Mesendoderm (in vitro differentiated cells): ENCODE data around the gene ADGRF3. TPM values are rescaled to one million over a fixed set of nuclear protein-coding genes. Genes with fewer than 3 reads are reported as not detected.

ENCODE experiments used
- DNase-seq: peaks from one replicate; pipeline ENCODE4 v3.0.0; 2013
- H2AK5ac ChIP-seq: 2 replicates; pipeline ENCODE4 v1.6.1; 2013; ENCODE audit warnings: low read length, inconsistent platforms
- H2BK120ac ChIP-seq: 2 replicates; pipeline ENCODE4 v1.6.1; 2013; ENCODE audit warnings: low read depth, mild to moderate bottlenecking, low read length, moderate library complexity, mixed read lengths
- H2BK15ac ChIP-seq: replicated peaks from 2 replicates; pipeline ENCODE4 v1.6.1; 2013; ENCODE audit warnings: low read depth, mild to moderate bottlenecking, moderate library complexity
- H2BK5ac ChIP-seq: 2 replicates; pipeline ENCODE4 v1.6.1; 2013; ENCODE audit warnings: low read length, inconsistent platforms
- H3K18ac ChIP-seq: 2 replicates; pipeline ENCODE4 v1.6.1; 2013; ENCODE audit warnings: mild to moderate bottlenecking, low read length, mixed read lengths
- H3K23ac ChIP-seq: one replicate; pipeline ENCODE4 v1.6.1; 2013; ENCODE audit warnings: low read length
- H3K27ac ChIP-seq: 2 replicates; pipeline ENCODE4 v1.5.1; 2013; ENCODE audit warnings: low read depth, mild to moderate bottlenecking, inconsistent platforms, low read length, moderate library complexity
- H3K27me3 ChIP-seq: 2 replicates; pipeline ENCODE4 v1.6.1; 2013; ENCODE audit warnings: low read length, control low read depth, mild to moderate bottlenecking, inconsistent platforms; ENCODE audit not compliant: insufficient read depth, poor library complexity
- H3K36me3 ChIP-seq: 2 replicates; pipeline ENCODE4 v1.6.1; 2013; ENCODE audit warnings: low read length, inconsistent platforms; ENCODE audit not compliant: control insufficient read depth, insufficient read depth
- H3K4ac ChIP-seq: one replicate; pipeline ENCODE4 v1.6.1; 2013; ENCODE audit warnings: low read depth, mild to moderate bottlenecking, low read length, moderate library complexity
- H3K4me1 ChIP-seq: 2 replicates; pipeline ENCODE4 v1.6.1; 2013; ENCODE audit warnings: low read depth, low read length, inconsistent platforms; ENCODE audit not compliant: control insufficient read depth
- H3K4me2 ChIP-seq: 2 replicates; pipeline ENCODE4 v1.6.1; 2013; ENCODE audit warnings: low read length
- H3K4me3 ChIP-seq: 2 replicates; pipeline ENCODE4 v1.5.1; 2013; ENCODE audit warnings: mild to moderate bottlenecking, low read length
- H3K56ac ChIP-seq: one replicate; pipeline ENCODE4 v1.6.1; 2013; ENCODE audit warnings: low read length
- H3K79me1 ChIP-seq: 2 replicates; pipeline ENCODE4 v1.6.1; 2013; ENCODE audit warnings: low read length, inconsistent platforms
- H3K79me2 ChIP-seq: 2 replicates; pipeline ENCODE4 v1.6.1; 2013; ENCODE audit warnings: mild to moderate bottlenecking, low read length; ENCODE audit not compliant: control insufficient read depth, insufficient read depth
- H3K9ac ChIP-seq: 2 replicates; pipeline ENCODE4 v1.6.1; 2013; ENCODE audit warnings: low read length, inconsistent platforms
- H4K5ac ChIP-seq: one replicate; pipeline ENCODE4 v1.6.1; 2013; ENCODE audit warnings: low read length
- H4K8ac ChIP-seq: one replicate; pipeline ENCODE4 v1.6.1; 2013; ENCODE audit warnings: low read depth, mild to moderate bottlenecking, control low read depth, low read length, moderate library complexity
- WGBS: extraction: QIAGEN DNeasy Blood & Tissue Kit; methylation state at CpG from one replicate; pipeline ENCODE4 v1.1.7; 2013; ENCODE audit warnings: low lambda C conversion rate, missing lambda C conversion rate; ENCODE audit not compliant: insufficient coverage; ENCODE audit errors: extremely low coverage; 5-methylcytosine and 5-hydroxymethylcytosine counted together
- polyA plus RNA-seq, 2 experiments: library from polyadenylated mRNA; stranded (reverse); fragments of 200-250 nt; gene quantifications; one replicate each; pipeline ENCODE4 v1.2.3, GENCODE V29; 2013

Gene ADGRF3, protein sequence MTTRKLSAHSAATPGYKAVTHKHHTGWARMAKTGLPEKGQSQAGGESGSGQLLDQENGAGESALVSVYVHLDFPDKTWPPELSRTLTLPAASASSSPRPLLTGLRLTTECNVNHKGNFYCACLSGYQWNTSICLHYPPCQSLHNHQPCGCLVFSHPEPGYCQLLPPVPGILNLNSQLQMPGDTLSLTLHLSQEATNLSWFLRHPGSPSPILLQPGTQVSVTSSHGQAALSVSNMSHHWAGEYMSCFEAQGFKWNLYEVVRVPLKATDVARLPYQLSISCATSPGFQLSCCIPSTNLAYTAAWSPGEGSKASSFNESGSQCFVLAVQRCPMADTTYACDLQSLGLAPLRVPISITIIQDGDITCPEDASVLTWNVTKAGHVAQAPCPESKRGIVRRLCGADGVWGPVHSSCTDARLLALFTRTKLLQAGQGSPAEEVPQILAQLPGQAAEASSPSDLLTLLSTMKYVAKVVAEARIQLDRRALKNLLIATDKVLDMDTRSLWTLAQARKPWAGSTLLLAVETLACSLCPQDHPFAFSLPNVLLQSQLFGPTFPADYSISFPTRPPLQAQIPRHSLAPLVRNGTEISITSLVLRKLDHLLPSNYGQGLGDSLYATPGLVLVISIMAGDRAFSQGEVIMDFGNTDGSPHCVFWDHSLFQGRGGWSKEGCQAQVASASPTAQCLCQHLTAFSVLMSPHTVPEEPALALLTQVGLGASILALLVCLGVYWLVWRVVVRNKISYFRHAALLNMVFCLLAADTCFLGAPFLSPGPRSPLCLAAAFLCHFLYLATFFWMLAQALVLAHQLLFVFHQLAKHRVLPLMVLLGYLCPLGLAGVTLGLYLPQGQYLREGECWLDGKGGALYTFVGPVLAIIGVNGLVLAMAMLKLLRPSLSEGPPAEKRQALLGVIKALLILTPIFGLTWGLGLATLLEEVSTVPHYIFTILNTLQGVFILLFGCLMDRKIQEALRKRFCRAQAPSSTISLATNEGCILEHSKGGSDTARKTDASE
- polyA plus RNA-seq (2013, experiment 1 of 2): 0.15 TPM
- polyA plus RNA-seq (2013, experiment 2 of 2): 0.15 TPM

DNA sequence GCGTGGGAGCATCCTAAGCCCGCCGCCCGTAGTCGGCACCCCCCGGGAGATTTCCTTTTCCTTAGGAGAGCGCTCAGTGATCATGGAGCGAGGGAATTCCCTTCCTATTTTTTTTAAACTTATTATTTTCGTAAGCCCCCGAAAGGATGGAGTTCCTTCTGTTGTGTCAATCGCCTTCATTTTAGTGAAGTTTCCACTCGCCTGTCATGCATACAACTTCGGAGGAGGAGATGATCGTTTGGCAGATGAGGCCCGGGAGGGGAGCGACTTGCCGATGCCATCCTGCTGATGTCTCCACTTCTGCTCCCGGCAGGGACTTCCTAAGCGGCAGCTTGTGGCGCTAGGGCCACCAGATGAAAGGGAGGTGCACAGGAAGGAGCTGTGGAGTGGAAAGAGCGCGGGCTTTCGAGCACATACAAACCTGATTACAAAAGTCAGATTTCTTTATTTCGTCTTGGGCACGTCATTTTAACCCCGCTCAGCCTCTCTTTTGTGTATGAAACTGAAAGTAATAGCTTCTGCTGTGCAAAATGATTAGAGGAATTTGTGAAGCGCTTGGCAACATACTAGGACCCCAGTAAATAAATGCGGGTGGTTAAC, at the start of gene ADGRF3:
Gene ADGRF3 (minus strand): TSS at position 336 of the 600 bp plus-strand sequence. CDS start 555 bp downstream, outside the sequence.
- Histone ChIP-seq H3K79me1 (peaks cover 7% of the 10 kb centered on the region), H3K27me3 (no peaks in the 10 kb centered on the region), H3K79me2 (peaks cover 35% of the 10 kb centered on the region), H2BK120ac (no peak within 1 kb of the TSS), H4K8ac (peak within 1 kb of the TSS; percentile 87), H2BK5ac (peak within 1 kb of the TSS; percentile 20), H3K27ac (peak within 1 kb of the TSS; percentile 93), H2BK15ac (no peak within 1 kb of the TSS), H3K9ac (peak within 1 kb of the TSS; percentile 90), H4K5ac (no peak within 1 kb of the TSS), H3K4me1 (no peaks in the 10 kb centered on the region), H2AK5ac (no peak within 1 kb of the TSS), H3K4me2 (peak within 1 kb of the TSS; percentile 15), H3K4me3 (peak within 1 kb of the TSS; percentile 95), H3K36me3 (no peaks in the 10 kb centered on the region), H3K56ac (peak within 1 kb of the TSS; percentile 94), H3K23ac (no peak within 1 kb of the TSS), H3K18ac (peak within 1 kb of the TSS; percentile 65), H3K4ac (no peak within 1 kb of the TSS)
- WGBS: no CpG with 5 or more reads among the region's 28 CpGs
- DNase-seq: peak; percentile 80

DNA sequence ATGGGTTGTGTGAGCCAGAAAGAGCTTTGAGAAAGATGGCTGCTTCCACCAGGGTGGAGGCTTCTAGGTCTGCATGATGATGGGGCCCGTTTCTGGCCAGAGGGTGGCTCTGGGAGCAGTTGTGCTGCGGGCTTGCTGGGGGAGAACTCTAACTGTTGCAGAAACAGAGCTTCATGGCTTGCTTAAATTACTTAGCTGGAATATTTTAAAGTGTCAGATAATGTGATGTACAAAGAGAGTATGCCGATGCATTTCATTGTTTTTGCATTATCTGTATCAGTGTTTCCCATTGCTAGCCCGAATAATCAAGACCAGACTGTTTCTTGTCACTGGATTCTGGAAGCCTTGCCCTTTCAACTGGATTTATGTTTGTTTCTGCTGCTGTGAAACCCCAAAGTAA, 48.8 kb upstream of the ADGRF3 start:
- WGBS: no CpG with 5 or more reads among the region's 4 CpGs
- H3K4me1 ChIP-seq: no peaks in the 10 kb centered on the region
- no peak overlapping the region for H3K9ac ChIP-seq
- H3K27me3 ChIP-seq: no peaks in the 10 kb centered on the region
- H3K23ac ChIP-seq: no peak overlapping the region
- H3K79me1 ChIP-seq: no peaks in the 10 kb centered on the region
- DNase-seq: no peak
- H3K27ac ChIP-seq: no peak overlapping the region
- no peak overlapping the region for H3K4me2 ChIP-seq
- no peak overlapping the region for H3K56ac ChIP-seq
- H4K8ac ChIP-seq: no peak overlapping the region
- no peak overlapping the region for H3K4me3 ChIP-seq
- no peak overlapping the region for H2AK5ac ChIP-seq
- no peak overlapping the region for H4K5ac ChIP-seq
- no peaks in the 10 kb centered on the region for H3K79me2 ChIP-seq
- H3K4ac ChIP-seq: no peak overlapping the region
- H2BK120ac ChIP-seq: no peak overlapping the region
- H2BK5ac ChIP-seq: no peak overlapping the region
- H3K36me3 ChIP-seq: no peaks in the 10 kb centered on the region
- H3K18ac ChIP-seq: no peak overlapping the region
- H2BK15ac ChIP-seq: no peak overlapping the region

DNA sequence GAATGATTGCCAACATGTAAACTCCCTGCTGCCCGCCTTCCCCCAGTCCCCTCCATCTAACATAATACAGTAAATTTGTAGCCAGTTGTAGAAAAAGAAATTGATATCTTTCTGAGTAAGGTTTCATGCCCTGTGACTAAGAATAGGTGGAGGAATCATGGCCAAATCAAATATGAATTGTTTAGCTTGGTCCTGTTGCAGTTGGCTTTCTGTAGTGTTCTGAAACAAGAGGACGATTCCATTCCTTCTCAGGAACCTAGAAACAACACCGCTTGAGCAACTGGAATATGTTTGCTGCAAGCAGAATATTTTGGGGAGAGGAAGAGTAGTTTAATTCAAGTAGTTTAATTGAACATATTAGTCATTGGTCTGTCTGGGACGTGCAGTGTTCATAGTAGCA, 48.1 kb upstream of the ADGRF3 start:
- Histone ChIP-seq H2BK120ac (no peak overlapping the region), H3K79me1 (no peaks in the 10 kb centered on the region), H3K4me1 (no peaks in the 10 kb centered on the region), H4K5ac (no peak overlapping the region), H2BK15ac (no peak overlapping the region), H3K56ac (no peak overlapping the region), H4K8ac (no peak overlapping the region), H3K18ac (no peak overlapping the region), H3K9ac (no peak overlapping the region), H3K23ac (no peak overlapping the region), H3K27ac (no peak overlapping the region), H3K4me3 (no peak overlapping the region), H3K4me2 (no peak overlapping the region), H3K79me2 (no peaks in the 10 kb centered on the region), H3K27me3 (no peaks in the 10 kb centered on the region), H3K4ac (no peak overlapping the region), H2AK5ac (no peak overlapping the region), H2BK5ac (no peak overlapping the region), H3K36me3 (no peaks in the 10 kb centered on the region)
- no CpG with 5 or more reads among the region's 4 CpGs for WGBS
- no peak for DNase-seq

DNA sequence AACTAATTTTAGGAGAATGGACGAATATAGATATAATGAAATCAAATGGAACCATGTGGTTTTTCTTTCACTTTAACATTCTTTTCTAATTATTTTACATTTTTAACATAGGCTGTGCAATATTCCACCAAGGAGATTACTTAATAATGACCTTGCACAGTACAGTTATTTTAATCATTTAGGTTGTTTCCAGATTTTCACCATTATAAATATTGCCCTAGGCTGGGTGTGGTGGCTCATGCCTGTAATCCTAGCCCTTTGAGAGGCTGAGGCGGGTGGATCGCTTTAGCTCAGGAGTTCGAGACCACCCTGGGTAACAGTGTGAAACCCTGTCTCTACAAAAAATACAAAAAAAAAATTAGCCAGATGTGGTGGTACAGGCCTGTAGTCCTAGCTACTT, 40.6 kb upstream of the ADGRF3 start:
- Histone ChIP-seq H3K79me2 (no peaks in the 10 kb centered on the region), H2AK5ac (no peak overlapping the region), H3K4ac (no peak overlapping the region), H3K36me3 (no peaks in the 10 kb centered on the region), H4K5ac (no peak overlapping the region), H3K18ac (no peak overlapping the region), H3K27me3 (no peaks in the 10 kb centered on the region), H3K4me3 (no peak overlapping the region), H3K23ac (no peak overlapping the region), H4K8ac (no peak overlapping the region), H3K9ac (no peak overlapping the region), H3K27ac (no peak overlapping the region), H2BK15ac (no peak overlapping the region), H3K56ac (no peak overlapping the region), H3K4me2 (no peak overlapping the region), H2BK120ac (no peak overlapping the region), H2BK5ac (no peak overlapping the region), H3K79me1 (no peaks in the 10 kb centered on the region), H3K4me1 (no peaks in the 10 kb centered on the region)
- WGBS: 100% methylated on average over 1 of the region's 4 CpGs
- no peak for DNase-seq

DNA sequence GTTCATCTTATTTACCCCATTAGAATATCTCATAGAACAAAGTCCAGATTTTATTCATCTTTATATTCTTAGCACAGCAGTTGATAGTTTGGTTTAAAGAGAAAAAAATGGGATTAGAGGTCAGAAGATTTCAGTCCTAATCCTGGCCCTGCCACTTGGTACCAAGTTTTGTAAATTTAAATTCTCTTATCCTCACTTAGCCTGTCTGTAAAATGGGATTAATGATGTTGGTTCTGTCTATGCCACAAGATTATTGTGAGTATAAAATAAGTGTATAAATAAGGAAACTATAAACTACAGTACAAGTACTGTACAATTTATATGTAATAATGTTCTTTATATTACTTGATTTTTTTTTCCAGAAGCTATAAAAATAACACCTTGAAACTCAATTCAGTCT, 38.0 kb upstream of the ADGRF3 start:
- no peak overlapping the region for H3K9ac ChIP-seq
- H3K79me2 ChIP-seq: no peaks in the 10 kb centered on the region
- no peaks in the 10 kb centered on the region for H3K4me1 ChIP-seq
- no peak overlapping the region for H4K5ac ChIP-seq
- no peak overlapping the region for H2BK15ac ChIP-seq
- H3K4ac ChIP-seq: no peak overlapping the region
- DNase-seq: no peak
- H2BK120ac ChIP-seq: no peak overlapping the region
- no peaks in the 10 kb centered on the region for H3K79me1 ChIP-seq
- H3K36me3 ChIP-seq: no peaks in the 10 kb centered on the region
- H3K27ac ChIP-seq: no peak overlapping the region
- no peak overlapping the region for H3K18ac ChIP-seq
- H2BK5ac ChIP-seq: no peak overlapping the region
- no peaks in the 10 kb centered on the region for H3K27me3 ChIP-seq
- no peak overlapping the region for H2AK5ac ChIP-seq
- H3K56ac ChIP-seq: no peak overlapping the region
- H3K23ac ChIP-seq: no peak overlapping the region
- no peak overlapping the region for H3K4me3 ChIP-seq
- H4K8ac ChIP-seq: no peak overlapping the region
- H3K4me2 ChIP-seq: no peak overlapping the region
